Esophagus squamous epithelium (tissue), 4 donors: ENCODE data around the gene MRPL21.

Experiments used
- CTCF ChIP-seq, 6 experiments: fragments of 450-650 bp in 4 of 6; fragments of 200-600 bp in 2 of 6; sonication (generic) in 2 of 6; IDR thresholded peaks; one replicate each; pipeline ENCODE4 v1.5.1; 2016 to 2019; ENCODE audit warnings: antibody characterized with exemption in 6 of 6, mild to moderate bottlenecking in 4 of 6, moderate library complexity in 4 of 6
- POLR2A ChIP-seq, 4 donors: fragments of 450-650 bp; IDR thresholded peaks; one replicate each; pipeline ENCODE4 v1.6.1; 2017; ENCODE audit warnings: antibody characterized with exemption in 4 of 4, mild to moderate bottlenecking in 4 of 4, moderate library complexity in 3 of 4

DNA sequence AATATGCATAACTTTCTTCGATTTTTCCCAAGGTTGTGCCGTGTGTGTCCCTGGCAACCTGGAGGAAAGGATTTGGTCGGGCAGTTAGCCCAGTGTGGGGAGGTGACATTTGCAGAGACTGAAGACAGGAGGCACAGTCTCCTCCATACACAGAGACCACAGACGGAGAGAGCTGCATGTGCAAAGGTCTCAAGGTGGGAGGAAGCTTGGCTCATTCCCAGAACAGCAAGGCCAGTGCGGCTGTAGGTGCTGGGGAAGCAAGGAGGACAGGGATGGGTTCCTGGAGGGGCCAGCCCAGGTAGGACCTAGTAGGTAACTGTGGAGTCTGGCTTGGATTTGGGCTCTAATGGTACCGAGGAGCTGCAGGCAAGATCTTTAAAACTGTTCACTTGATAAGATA lies 41.2 kb downstream of the MRPL21 start:
- TF ChIP-seq CTCF (IDR thresholded peaks at IDR 0.05) = no peak
- TF ChIP-seq POLR2A (IDR thresholded peaks at IDR 0.05) = no peak
